Muscle of leg (tissue), 11 donors: Measurements from ENCODE around the gene PPP1R12C. TPM values are rescaled to one million over a fixed set of nuclear protein-coding genes. Genes with fewer than 3 reads are reported as not detected.
A peak's percentile ranks its signal among the peaks of the same experiment; 100 is the strongest.

Experiments used
- DNase-seq: peaks from one replicate; pipeline ENCODE4 v3.0.0; 2013
- H3K27ac ChIP-seq: one replicate; pipeline ENCODE4 v1.5.1; 2013; ENCODE audit warnings: mild to moderate bottlenecking, low read length, control low read depth
- H3K27me3 ChIP-seq: one replicate; pipeline ENCODE4 v1.6.1; 2013; ENCODE audit warnings: low read length; ENCODE audit not compliant: control insufficient read depth, insufficient read depth
- H3K36me3 ChIP-seq: one replicate; pipeline ENCODE4 v1.6.1; 2013; ENCODE audit warnings: low read length; ENCODE audit not compliant: control insufficient read depth, insufficient read depth
- H3K4me1 ChIP-seq: one replicate; pipeline ENCODE4 v1.6.1; 2013; ENCODE audit warnings: low read length; ENCODE audit not compliant: control insufficient read depth, insufficient read depth
- H3K4me3 ChIP-seq: one replicate; pipeline ENCODE4 v1.5.1; 2013; ENCODE audit warnings: low read length, control low read depth
- H3K9me3 ChIP-seq: replicated peaks from 2 replicates; pipeline ENCODE4 v1.6.1; 2013; ENCODE audit warnings: low read depth, low read length; ENCODE audit not compliant: control insufficient read depth
- WGBS: methylation state at CpG from one replicate; pipeline ENCODE4 v1.1.5; 2013; ENCODE audit warnings: missing lambda C conversion rate; ENCODE audit not compliant: insufficient coverage; 5-methylcytosine and 5-hydroxymethylcytosine counted together
- polyA plus RNA-seq, 8 donors: library from polyadenylated mRNA; unstranded; fragments of 120-200 nt; gene quantifications; one replicate each; pipeline versions ENCODE4 v1.2.1 to v1.2.3, GENCODE V29; 2013; ENCODE audit warnings: inconsistent platforms in 1 of 8, low replicate concordance in 1 of 8; ENCODE audit not compliant: insufficient read length in 8 of 8, insufficient read depth in 1 of 8
- total RNA-seq: library from RNA; stranded (reverse); fragments of 120-200 nt; gene quantifications from one replicate; pipeline ENCODE4 v1.2.4, GENCODE V29; 2013

Gene PPP1R12C
- total and polyA plus RNA-seq, 9 donors = 59.4 to 106 (median 90.2) TPM

DNA sequence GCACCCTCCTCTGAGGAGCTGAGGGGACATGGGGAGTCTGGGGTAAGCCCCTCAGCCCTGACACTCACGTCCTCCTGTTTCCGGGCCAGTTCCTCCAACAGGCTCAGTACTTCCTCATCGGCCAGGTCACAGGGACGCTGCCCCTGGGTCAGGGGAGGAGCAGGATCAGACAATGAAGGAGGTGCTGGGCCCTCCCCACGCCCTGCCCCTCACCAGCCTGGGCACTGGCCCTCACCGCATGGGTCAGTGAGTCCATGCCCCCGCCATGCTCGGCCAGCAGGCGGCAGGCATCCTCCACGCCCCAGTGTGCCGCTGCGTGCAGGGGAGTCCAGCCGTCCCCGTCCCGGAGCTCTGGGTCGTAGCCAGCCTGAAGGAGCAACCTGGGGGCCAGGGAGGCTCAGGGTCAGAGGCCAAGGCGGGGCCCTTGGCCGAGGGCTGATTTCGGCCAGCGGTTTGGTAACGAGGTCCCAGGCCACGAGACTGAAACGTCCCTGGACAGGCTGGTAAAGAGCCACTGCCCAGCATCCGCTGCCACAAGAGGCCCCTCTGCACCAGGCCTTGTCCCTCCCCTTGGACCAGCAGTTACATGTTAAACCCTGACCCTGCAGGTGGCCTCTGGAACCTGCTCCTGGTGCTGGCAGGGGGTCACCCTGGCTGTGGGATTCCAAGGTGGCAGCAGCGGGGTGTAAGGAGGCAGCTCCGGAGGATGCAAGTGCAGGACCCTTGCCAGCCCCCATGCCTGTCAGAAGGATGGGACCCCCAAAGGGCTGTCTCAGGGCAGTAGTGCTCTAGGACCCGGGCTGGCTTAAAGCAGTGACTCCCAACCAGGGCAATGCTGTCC lies 18.5 kb downstream of the PPP1R12C start:
- H3K27ac ChIP-seq = peak overlapping the region; percentile 7

DNA sequence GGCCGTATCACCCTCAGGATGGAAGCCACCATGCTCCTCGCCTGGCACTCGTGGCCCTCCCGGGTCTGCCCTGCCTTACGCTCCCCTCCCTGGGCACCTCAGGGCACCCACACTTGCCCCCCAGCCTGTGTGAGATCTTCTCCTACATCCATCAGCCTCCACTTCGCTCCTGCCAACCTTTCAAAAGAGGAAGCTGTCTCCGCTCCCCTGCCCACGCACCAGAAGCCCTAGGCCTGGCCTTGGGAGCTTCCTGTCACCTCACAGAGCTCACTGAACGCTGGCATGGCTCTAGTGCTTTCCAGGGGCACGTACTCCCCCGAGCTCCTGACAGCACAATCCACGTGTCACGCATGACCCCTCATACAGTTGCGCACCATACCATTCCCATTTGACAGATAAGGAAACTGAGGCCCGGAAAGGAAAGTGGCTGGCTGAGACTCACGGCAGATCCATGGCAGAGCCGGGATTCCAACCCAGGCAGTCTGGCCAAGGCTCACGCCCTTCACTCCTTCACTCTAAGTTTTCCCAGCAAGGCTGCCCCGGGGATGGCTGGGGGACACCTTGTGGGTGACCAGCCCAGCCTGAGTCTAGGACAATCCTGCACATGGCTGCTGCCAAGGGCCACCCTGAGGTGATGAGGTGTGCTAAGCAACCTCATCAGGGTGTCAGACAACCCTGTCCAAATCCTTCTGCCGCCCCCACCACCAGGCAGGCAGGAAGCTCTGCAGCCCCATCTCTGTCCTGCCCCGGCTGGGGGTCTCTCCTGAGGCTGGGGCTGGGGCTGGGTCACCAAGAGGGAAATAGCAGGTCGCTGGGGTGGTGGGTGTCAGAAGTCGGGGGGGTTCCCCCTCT lies 19.3 kb downstream of the PPP1R12C start:
- DNase-seq = no peak
- Histone ChIP-seq H3K36me3 (peaks cover 57% of the 10 kb centered on the region), H3K9me3 (peaks cover under 1% of the 10 kb centered on the region), H3K4me3 (no peak overlapping the region), H3K4me1 (peaks cover 7% of the 10 kb centered on the region), H3K27me3 (no peaks in the 10 kb centered on the region), H3K27ac (no peak overlapping the region)
- WGBS = 92% methylated on average over 20 of the region's 23 CpGs

More for the DNA sequence above, 18.5 kb downstream of the PPP1R12C start:
- 84% methylated on average over 26 of the region's 27 CpGs for WGBS
- Histone ChIP-seq H3K36me3 (peaks cover 64% of the 10 kb centered on the region), H3K27me3 (no peaks in the 10 kb centered on the region), H3K4me1 (peaks cover 7% of the 10 kb centered on the region), H3K4me3 (no peak overlapping the region), H3K9me3 (peaks cover 6% of the 10 kb centered on the region)
- no peak for DNase-seq

DNA sequence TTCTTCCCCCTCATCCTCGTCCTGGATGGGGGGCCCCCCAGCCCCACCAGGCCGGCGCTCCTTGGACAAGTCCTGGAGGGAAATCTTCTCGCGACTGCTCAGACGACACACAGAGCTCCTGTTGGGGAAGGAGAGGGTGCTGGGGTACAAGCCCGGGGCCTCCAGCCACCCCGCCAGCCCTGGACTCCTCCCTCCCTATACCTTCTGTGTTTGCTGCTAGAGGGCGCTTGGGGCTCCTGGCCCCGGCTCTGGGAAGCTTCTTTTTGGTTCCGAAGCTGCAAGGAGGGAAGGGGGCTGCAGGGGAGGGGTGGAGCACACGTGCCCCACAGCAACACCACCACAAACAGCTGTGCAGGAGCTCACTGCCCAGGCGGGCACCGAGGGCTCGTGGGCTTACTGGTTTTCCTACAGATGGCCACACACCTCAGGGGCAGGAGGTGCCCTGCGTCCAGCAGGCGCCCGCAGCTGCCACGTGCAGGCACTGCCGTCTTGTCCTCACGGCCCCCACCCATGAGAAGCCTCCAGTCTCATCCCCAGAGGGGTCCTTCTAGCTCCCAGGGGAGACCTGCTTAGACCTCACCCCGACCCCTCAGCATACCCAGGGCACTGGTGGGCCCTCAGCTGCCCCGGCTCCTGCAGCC lies 21.3 kb downstream of the PPP1R12C start:
- H3K36me3 ChIP-seq = peaks cover 56% of the 10 kb centered on the region
- H3K27me3 ChIP-seq = no peaks in the 10 kb centered on the region
- no peak overlapping the region for H3K4me3 ChIP-seq
- no peak for DNase-seq
- 69% methylated on average over 12 of the region's 23 CpGs for WGBS
- peaks cover 7% of the 10 kb centered on the region for H3K4me1 ChIP-seq
- H3K27ac ChIP-seq = no peak overlapping the region
- no peaks in the 10 kb centered on the region for H3K9me3 ChIP-seq

- Histone ChIP-seq H3K4me1 (peaks cover 7% of the 10 kb centered on the region), H3K27ac (no peak overlapping the region), H3K9me3 (no peaks in the 10 kb centered on the region), H3K4me3 (no peak overlapping the region), H3K36me3 (peaks cover 58% of the 10 kb centered on the region), H3K27me3 (no peaks in the 10 kb centered on the region)
- WGBS = 56% methylated on average over 5 of the region's 23 CpGs
- no peak for DNase-seq
These were observed 22.0 kb downstream of the PPP1R12C start for GRCh38 chr19:55095260-55096060.

DNA sequence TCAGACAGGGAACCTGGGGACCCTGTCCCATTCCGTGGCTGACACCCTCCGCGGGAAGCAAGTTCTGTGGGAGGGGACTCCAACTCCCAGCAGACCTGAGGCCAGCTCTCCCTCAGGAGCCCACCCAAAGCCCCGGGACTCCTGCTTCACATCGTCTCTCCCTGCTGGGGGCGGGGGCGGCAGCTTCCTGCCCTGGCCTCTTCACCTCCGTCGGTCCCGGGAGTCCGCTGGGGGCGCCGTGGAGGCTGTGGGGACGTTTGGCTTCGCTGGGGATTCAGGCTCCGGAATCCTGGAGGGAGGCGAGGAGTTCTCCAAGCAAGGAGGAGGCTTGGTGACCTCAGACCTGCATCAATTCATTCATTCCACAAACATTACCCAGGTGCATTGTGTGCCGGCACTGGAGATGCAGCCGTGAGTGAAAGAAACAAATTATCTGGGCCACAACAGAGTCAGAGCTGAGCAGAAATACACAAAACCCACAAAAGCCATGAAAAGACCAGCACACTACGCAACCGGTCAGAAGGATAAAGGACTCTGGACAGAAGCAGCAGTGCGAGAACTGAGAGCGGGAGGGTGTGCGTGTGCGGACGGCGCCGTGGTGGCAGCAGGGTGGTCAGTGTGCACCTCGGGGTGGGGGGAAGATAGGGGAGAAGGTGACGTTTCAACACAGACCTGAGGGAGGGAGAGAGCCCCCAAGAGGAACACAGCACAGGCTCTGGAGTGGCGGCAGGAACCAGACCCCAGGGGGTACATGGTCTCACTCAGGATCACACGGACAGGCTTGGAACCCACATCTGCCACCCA lies 22.8 kb downstream of the PPP1R12C start:
- H3K36me3 ChIP-seq = peaks cover 66% of the 10 kb centered on the region

DNA sequence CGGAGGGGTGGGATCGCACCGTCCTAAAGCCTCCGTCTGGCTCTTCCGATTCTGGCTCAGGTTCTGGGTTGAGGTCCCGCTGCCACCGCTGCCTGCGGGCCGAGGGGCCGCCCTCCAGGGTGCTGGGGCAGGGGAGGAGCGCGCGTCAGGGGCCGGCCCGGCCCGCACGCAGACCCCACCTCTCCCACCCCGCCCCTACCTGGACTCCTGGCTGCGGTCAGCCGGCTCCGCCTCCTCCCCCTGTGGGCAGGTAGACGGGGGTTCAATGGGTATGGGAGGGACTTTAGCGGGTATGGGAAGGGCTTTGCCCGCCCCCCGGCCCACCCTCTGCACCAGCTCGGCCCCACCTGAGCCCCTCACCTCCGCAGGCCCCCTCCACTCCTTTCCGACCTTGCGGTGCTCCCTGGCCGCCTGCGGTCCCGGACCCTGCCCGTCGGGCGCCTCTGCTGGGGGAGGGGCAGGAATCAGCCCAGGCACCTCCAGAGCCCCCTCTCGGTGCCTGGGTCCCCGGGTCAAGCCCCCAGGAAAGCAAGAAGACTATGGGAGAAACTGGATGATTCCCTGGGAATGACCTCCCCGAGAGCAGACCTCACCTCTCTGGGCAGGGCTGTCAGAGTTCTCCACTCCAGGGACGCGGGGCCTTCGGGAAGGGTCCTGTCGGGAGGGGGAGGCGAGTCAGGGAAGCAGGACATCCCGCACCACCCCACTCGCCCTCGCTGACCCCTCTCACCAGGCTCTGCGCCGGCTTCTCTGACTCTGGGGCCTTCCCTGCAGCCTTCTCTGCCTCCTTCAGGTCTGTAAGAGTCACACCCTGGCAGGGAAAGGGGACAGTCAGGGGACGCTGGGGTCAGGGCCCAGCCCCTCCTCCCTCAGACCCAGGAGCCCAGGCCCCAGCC lies 24.8 kb downstream of the PPP1R12C start:
- Histone ChIP-seq H3K36me3 (peaks cover 50% of the 10 kb centered on the region), H3K27me3 (peaks cover 8% of the 10 kb centered on the region), H3K4me1 (peaks cover 12% of the 10 kb centered on the region), H3K4me3 (no peak overlapping the region), H3K9me3 (no peaks in the 10 kb centered on the region), H3K27ac (no peak overlapping the region)
- WGBS = 82% methylated on average over 15 of the region's 49 CpGs
- DNase-seq = no peak

More for the DNA sequence above, 22.8 kb downstream of the PPP1R12C start:
- Histone ChIP-seq H3K9me3 (no peaks in the 10 kb centered on the region), H3K27ac (no peak overlapping the region), H3K4me1 (peaks cover 4% of the 10 kb centered on the region), H3K4me3 (no peak overlapping the region), H3K27me3 (no peaks in the 10 kb centered on the region)
- WGBS = 78% methylated on average over 16 of the region's 32 CpGs
- no peak for DNase-seq

DNA sequence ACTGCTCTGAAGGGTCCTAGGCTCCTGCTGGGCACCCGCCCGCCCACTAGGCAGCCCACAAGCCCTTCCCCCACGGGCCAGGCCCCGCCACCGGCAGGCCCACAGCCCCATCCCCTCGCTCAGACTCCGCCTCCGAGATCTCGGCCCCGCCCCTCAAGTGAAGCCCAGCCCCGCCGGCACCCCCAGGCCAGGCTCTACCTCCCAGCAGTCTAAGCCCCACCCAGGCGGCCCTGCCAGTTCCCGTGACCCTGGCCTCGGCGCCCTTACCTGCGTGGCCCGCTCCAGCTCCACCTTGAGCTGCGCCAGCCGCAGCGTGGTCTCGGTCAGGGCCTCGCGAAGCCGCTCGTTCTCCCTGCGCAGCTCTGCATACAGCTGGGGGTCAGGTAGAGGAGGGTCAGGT lies 25.5 kb downstream of the PPP1R12C start:
- Histone ChIP-seq H3K9me3 (no peaks in the 10 kb centered on the region), H3K27ac (no peak overlapping the region), H3K4me3 (no peak overlapping the region), H3K4me1 (peaks cover 19% of the 10 kb centered on the region), H3K36me3 (peaks cover 50% of the 10 kb centered on the region), H3K27me3 (peaks cover 15% of the 10 kb centered on the region)
- DNase-seq = no peak
- WGBS = 63% methylated on average over 18 of the region's 27 CpGs

DNA sequence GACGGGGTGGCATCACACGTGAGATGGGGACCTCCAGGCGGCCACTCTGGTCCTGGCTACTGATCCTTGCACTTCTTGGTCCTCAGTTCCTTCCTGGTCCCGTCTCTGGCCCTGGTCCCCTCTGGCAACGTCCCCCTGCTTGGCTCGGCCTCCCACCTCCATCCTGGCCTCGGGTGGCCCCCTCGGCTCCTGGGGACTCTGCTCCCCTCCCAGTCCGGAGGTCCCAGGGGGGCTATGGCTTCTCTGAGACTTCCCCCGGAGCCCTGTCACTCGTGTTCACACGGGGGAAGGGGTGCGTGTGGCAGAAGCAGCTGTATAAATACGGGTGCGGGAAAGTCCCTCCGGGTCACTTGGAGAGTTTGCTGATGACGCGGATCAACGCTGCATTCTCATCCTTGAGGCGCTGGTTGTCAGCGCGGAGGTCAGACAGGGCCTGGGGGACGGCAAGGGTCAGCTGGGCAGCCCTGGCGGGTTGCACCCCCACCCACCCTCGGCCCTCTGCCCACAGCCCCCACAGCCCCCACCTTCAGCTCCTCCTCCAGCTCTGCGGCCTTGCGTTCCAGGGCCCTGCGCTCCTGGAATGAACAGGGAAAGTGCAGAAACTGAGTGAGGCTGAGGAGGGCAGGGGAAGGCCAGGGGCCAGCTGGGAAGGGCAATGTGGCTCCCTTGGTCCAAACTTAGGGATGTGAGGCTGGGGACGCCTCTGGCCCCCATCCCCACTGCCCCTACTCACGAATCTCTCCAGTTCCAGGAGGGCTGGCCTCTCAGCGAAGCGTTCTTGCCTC lies 26.1 kb downstream of the PPP1R12C start:
- peaks cover 50% of the 10 kb centered on the region for H3K36me3 ChIP-seq
- no peaks in the 10 kb centered on the region for H3K9me3 ChIP-seq
- WGBS = 85% methylated on average over 23 of the region's 32 CpGs
- H3K27ac ChIP-seq = no peak overlapping the region
- H3K27me3 ChIP-seq = peaks cover 22% of the 10 kb centered on the region
- H3K4me1 ChIP-seq = peaks cover 24% of the 10 kb centered on the region
- peak; percentile 22 for DNase-seq
- no peak overlapping the region for H3K4me3 ChIP-seq
